GM23338 (cell line): ENCODE data around the gene STK24. TPM values are rescaled to one million over a fixed set of nuclear protein-coding genes. Genes with fewer than 3 reads are reported as not detected.

Experiments used
- ATAC-seq: fragments of 200-7000 bp; cut with Tn5 transposase; 3 replicates; pipeline ENCODE4 v1.9.1; 2020
- DNase-seq: peaks from one replicate; pipeline ENCODE4 v3.0.0-alpha.2; 2015; ENCODE audit warnings: low spot score
- H2AFZ ChIP-seq: fragments of 200-600 bp; sonication (generic); 2 replicates; pipeline ENCODE4 v1.8.0; 2016; ENCODE audit warnings: antibody characterized with exemption, mild to moderate bottlenecking, moderate library complexity
- H3F3A ChIP-seq: fragments of 200-600 bp; sonication (generic); replicated peaks from 2 replicates; pipeline ENCODE4 v1.8.0; 2017; ENCODE audit warnings: antibody characterized with exemption, mixed run types, low read depth
- H3K27ac ChIP-seq: fragments of 200-600 bp; sonication (generic); 2 replicates; pipeline ENCODE4 v1.6.1; 2016; ENCODE audit warnings: low read depth
- H3K27me3 ChIP-seq: fragments of 200-600 bp; sonication (generic); 2 replicates; pipeline ENCODE4 v1.8.0; 2016; ENCODE audit warnings: mild to moderate bottlenecking, mixed run types, moderate library complexity; ENCODE audit not compliant: insufficient read depth
- H3K36me3 ChIP-seq: fragments of 200-600 bp; sonication (generic); 2 replicates; pipeline ENCODE4 v1.8.0; 2016; ENCODE audit warnings: mild to moderate bottlenecking; ENCODE audit not compliant: insufficient read depth
- H3K4me1 ChIP-seq: fragments of 200-600 bp; sonication (generic); 2 replicates; pipeline ENCODE4 v1.8.0; 2016; ENCODE audit warnings: mild to moderate bottlenecking, moderate library complexity; ENCODE audit not compliant: insufficient read depth
- H3K4me2 ChIP-seq: fragments of 200-600 bp; sonication (generic); 2 replicates; pipeline ENCODE4 v1.7.1; 2017; ENCODE audit warnings: mixed run types
- H3K4me3 ChIP-seq: fragments of 200-600 bp; sonication (generic); 2 replicates; pipeline ENCODE4 v1.6.1; 2016; ENCODE audit warnings: mixed run types
- H3K79me2 ChIP-seq: fragments of 200-600 bp; sonication (generic); replicated peaks from 2 replicates; pipeline ENCODE4 v1.8.0; 2017; ENCODE audit warnings: mild to moderate bottlenecking; ENCODE audit not compliant: insufficient read depth
- H3K9me2 ChIP-seq: fragments of 200-600 bp; sonication (generic); 2 replicates; pipeline ENCODE4 v1.8.0; 2017; ENCODE audit not compliant: insufficient read depth
- H4K20me1 ChIP-seq: fragments of 200-600 bp; sonication (generic); replicated peaks from 2 replicates; pipeline ENCODE4 v1.8.0; 2017; ENCODE audit warnings: mild to moderate bottlenecking; ENCODE audit not compliant: insufficient read depth
- H3K27ac Mint-ChIP-seq: 2 replicates; pipeline ENCODE4 v1.8.0; 2020; ENCODE audit warnings: inconsistent platforms, mild to moderate bottlenecking, moderate library complexity, mixed read lengths
- H3K27me3 Mint-ChIP-seq: 3 replicates; pipeline ENCODE4 v1.8.0; 2022; ENCODE audit warnings: low read depth, mild to moderate bottlenecking, moderate library complexity, mixed read lengths, inconsistent platforms; ENCODE audit not compliant: insufficient read depth, poor library complexity
- H3K36me3 Mint-ChIP-seq: 3 replicates; pipeline ENCODE4 v1.8.0; 2021; ENCODE audit warnings: low read depth, mild to moderate bottlenecking, inconsistent platforms, moderate library complexity, mixed read lengths
- H3K4me1 Mint-ChIP-seq: 3 replicates; pipeline ENCODE4 v1.8.0; 2020; ENCODE audit warnings: mild to moderate bottlenecking, inconsistent platforms, mixed read lengths
- H3K4me3 Mint-ChIP-seq: 3 replicates; pipeline ENCODE4 v1.8.0; 2021; ENCODE audit warnings: moderate library complexity, mild to moderate bottlenecking, inconsistent platforms, mixed read lengths
- H3K9me3 Mint-ChIP-seq: 3 replicates; pipeline ENCODE4 v1.8.0; 2020; ENCODE audit warnings: moderate library complexity, mild to moderate bottlenecking, inconsistent platforms, mixed read lengths
- CREB1 ChIP-seq: fragments of 250-450 bp; sonication (Bioruptor Pico); IDR thresholded peaks from 2 replicates; pipeline ENCODE4 v1.5.0; 2020; ENCODE audit warnings: low read depth, mild to moderate bottlenecking, moderate library complexity
- POLR2AphosphoS5 ChIP-seq: IDR thresholded peaks from 2 replicates; pipeline ENCODE4 v1.6.1; 2016; ENCODE audit warnings: antibody characterized with exemption, low read depth
- ZNF114 ChIP-seq: fragments of 250-450 bp; sonication (Bioruptor Pico); IDR thresholded peaks from 2 replicates; pipeline ENCODE4 v1.5.0; 2020; ENCODE audit warnings: mild to moderate bottlenecking, moderate library complexity
- ZNF331 ChIP-seq: fragments of 250-450 bp; sonication (Bioruptor Pico); IDR thresholded peaks from 2 replicates; pipeline ENCODE4 v1.5.0; 2020; ENCODE audit warnings: low read depth, mild to moderate bottlenecking, moderate library complexity
- polyA plus RNA-seq: library from polyadenylated mRNA; unstranded; fragments of >200 nt; fragmentation: Nextera tagmentation; extraction: Ambion mirVana; gene quantifications from 2 replicates; pipeline ENCODE4 v1.2.1, GENCODE V29; 2016
- total RNA-seq: library from RNA; depleted of rRNA; stranded (reverse); fragments of >200 nt; shearing (Covaris generic); gene quantifications from 2 replicates; pipeline ENCODE4 v1.2.3, GENCODE V29; 2014
- TF ChIP-seq, protein P1 (sequence below), 2 experiments: fragments of 200-600 bp in 1 of 2; sonication (generic) in 1 of 2; conservative IDR thresholded peaks; 2 replicates each; pipeline versions ENCODE4 v1.5.1 to v1.6.1; 2016 to 2017; ENCODE audit warnings: antibody characterized with exemption in 2 of 2, low read depth in 2 of 2, mild to moderate bottlenecking in 2 of 2, moderate library complexity in 1 of 2
- TF ChIP-seq, protein P2 (sequence below): fragments of 250-450 bp; sonication (Bioruptor Pico); IDR thresholded peaks from 2 replicates; pipeline ENCODE4 v1.5.0; 2020; ENCODE audit warnings: mild to moderate bottlenecking, moderate library complexity

Gene STK24
- total and polyA plus RNA-seq, 2 experiments from 2014 or later = 56.5 to 144 TPM

DNA sequence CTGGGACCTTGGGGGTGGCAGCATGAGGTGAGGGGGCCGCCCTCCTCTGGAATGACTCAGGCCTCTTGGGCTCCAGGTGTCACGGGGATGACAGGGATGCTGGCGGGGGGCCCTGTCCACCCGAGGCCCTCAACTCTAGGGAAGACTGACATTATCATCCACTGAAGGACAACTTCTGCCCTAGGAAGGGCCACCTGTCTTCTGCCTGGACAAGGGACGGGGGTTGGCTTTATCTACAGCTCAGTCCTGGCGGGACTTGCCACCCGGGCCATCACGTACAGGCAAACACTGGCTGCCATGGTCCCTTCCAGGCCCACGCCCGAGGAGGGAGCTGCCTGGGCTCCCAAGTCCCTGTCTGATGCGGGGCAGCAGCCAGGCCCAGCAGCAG, 130.7 kb downstream of the STK24 start:
- Histone ChIP-seq H2AFZ (no peak overlapping the region), H3K27ac (peak overlapping the region; percentile 63), H4K20me1 (no peaks in the 10 kb centered on the region), H3K4me2 (no peak overlapping the region), H3K27me3 (no peaks in the 10 kb centered on the region), H3K4me3 (no peak overlapping the region), H3K79me2 (0 out of 2 replicates have a peak, but pooled peaks cover 6% of the 10 kb centered on the region), H3F3A (peaks cover 7% of the 10 kb centered on the region; the same call in 1 of the 2 replicates), H3K36me3 (peaks cover 10% of the 10 kb centered on the region; the same call in 1 of the 2 replicates), H3K9me2 (no peaks in the 10 kb centered on the region), H3K4me1 (peaks cover 21% of the 10 kb centered on the region)
- TF ChIP-seq ZNF331 (CRISPR knock-in tag) (no peak), CREB1 (no peak)
- Mint-ChIP-seq H3K9me3 (no peaks in the 10 kb centered on the region; the same call in 2 of the 3 replicates), H3K27ac (peak overlapping the region; percentile 48; the same call in 1 of the 2 replicates), H3K27me3 (peaks cover 31% of the 10 kb centered on the region), H3K36me3 (peaks cover 40% of the 10 kb centered on the region), H3K4me3 (no peak overlapping the region), H3K4me1 (peaks cover 34% of the 10 kb centered on the region)
- ATAC-seq (no peak), DNase-seq (no peak)

DNA sequence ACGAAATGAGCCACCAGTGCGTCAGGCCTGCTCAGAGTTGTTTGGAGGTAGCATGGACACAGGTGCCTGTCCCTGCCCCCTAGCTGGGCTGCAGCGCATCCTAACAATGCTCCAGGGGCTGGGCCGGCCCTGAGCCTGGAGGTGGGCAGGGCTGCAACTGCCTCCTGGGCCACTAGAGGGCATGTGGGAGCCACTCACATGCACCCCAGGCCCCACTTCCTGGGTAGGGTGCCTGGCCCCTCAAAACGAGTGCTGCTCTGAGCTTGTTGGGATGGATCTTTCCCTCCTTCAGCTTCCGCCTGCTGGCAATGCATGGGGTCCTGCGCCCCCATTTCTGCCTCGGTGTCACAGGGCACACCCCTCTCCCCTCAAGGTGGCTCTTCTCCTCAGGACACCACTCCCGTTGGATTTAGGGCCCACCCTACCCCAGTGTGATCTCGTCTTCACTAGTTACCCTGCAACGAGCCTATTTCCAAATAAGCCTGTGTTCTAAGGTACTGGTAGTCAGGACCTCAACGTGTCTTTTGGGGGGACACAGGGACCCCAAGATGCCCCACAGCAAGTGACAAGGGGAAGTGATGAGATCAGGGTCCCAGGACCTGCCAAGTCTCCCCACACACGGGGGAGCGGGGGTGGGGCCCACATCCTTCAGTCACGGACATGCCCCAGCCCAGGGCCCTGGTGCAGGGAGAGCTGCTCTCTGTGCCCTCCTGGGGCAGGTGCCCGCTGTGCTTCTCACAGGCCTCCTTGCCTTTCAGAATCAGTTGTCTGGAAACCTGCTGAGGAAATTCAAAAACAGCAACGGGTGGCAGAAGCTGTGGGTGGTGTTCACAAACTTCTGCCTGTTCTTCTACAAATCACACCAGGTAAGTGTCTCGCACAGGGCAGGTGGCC, 131.3 kb downstream of the STK24 start:
- Histone ChIP-seq H3K4me3 (no peak overlapping the region), H3K9me2 (no peaks in the 10 kb centered on the region), H3K4me1 (peaks cover 14% of the 10 kb centered on the region), H3K27me3 (no peaks in the 10 kb centered on the region), H3K36me3 (peaks cover 10% of the 10 kb centered on the region; the same call in 1 of the 2 replicates), H3K79me2 (0 out of 2 replicates have a peak, but pooled peaks cover 3% of the 10 kb centered on the region), H3K4me2 (no peak overlapping the region), H3F3A (peaks cover 7% of the 10 kb centered on the region; the same call in 1 of the 2 replicates), H4K20me1 (no peaks in the 10 kb centered on the region), H3K27ac (peak overlapping the region; percentile 63), H2AFZ (no peak overlapping the region)
- Mint-ChIP-seq H3K27ac (peak overlapping the region; percentile 89), H3K27me3 (peaks cover 30% of the 10 kb centered on the region), H3K36me3 (peaks cover 40% of the 10 kb centered on the region), H3K9me3 (no peaks in the 10 kb centered on the region; the same call in 2 of the 3 replicates), H3K4me1 (peaks cover 27% of the 10 kb centered on the region), H3K4me3 (no peak overlapping the region)
- DNase-seq (peak; percentile 91), ATAC-seq (peak; percentile 86)
- TF ChIP-seq, protein P1, sequence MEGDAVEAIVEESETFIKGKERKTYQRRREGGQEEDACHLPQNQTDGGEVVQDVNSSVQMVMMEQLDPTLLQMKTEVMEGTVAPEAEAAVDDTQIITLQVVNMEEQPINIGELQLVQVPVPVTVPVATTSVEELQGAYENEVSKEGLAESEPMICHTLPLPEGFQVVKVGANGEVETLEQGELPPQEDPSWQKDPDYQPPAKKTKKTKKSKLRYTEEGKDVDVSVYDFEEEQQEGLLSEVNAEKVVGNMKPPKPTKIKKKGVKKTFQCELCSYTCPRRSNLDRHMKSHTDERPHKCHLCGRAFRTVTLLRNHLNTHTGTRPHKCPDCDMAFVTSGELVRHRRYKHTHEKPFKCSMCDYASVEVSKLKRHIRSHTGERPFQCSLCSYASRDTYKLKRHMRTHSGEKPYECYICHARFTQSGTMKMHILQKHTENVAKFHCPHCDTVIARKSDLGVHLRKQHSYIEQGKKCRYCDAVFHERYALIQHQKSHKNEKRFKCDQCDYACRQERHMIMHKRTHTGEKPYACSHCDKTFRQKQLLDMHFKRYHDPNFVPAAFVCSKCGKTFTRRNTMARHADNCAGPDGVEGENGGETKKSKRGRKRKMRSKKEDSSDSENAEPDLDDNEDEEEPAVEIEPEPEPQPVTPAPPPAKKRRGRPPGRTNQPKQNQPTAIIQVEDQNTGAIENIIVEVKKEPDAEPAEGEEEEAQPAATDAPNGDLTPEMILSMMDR (conservative IDR thresholded peaks at IDR 0.05; ENCODE audit: low read depth in 2 of 2) = peak; percentile 78 to 98
- TF ChIP-seq POLR2AphosphoS5 = no peak
- TF ChIP-seq ZNF114 (CRISPR knock-in tag) = no peak
- TF ChIP-seq, protein P2, sequence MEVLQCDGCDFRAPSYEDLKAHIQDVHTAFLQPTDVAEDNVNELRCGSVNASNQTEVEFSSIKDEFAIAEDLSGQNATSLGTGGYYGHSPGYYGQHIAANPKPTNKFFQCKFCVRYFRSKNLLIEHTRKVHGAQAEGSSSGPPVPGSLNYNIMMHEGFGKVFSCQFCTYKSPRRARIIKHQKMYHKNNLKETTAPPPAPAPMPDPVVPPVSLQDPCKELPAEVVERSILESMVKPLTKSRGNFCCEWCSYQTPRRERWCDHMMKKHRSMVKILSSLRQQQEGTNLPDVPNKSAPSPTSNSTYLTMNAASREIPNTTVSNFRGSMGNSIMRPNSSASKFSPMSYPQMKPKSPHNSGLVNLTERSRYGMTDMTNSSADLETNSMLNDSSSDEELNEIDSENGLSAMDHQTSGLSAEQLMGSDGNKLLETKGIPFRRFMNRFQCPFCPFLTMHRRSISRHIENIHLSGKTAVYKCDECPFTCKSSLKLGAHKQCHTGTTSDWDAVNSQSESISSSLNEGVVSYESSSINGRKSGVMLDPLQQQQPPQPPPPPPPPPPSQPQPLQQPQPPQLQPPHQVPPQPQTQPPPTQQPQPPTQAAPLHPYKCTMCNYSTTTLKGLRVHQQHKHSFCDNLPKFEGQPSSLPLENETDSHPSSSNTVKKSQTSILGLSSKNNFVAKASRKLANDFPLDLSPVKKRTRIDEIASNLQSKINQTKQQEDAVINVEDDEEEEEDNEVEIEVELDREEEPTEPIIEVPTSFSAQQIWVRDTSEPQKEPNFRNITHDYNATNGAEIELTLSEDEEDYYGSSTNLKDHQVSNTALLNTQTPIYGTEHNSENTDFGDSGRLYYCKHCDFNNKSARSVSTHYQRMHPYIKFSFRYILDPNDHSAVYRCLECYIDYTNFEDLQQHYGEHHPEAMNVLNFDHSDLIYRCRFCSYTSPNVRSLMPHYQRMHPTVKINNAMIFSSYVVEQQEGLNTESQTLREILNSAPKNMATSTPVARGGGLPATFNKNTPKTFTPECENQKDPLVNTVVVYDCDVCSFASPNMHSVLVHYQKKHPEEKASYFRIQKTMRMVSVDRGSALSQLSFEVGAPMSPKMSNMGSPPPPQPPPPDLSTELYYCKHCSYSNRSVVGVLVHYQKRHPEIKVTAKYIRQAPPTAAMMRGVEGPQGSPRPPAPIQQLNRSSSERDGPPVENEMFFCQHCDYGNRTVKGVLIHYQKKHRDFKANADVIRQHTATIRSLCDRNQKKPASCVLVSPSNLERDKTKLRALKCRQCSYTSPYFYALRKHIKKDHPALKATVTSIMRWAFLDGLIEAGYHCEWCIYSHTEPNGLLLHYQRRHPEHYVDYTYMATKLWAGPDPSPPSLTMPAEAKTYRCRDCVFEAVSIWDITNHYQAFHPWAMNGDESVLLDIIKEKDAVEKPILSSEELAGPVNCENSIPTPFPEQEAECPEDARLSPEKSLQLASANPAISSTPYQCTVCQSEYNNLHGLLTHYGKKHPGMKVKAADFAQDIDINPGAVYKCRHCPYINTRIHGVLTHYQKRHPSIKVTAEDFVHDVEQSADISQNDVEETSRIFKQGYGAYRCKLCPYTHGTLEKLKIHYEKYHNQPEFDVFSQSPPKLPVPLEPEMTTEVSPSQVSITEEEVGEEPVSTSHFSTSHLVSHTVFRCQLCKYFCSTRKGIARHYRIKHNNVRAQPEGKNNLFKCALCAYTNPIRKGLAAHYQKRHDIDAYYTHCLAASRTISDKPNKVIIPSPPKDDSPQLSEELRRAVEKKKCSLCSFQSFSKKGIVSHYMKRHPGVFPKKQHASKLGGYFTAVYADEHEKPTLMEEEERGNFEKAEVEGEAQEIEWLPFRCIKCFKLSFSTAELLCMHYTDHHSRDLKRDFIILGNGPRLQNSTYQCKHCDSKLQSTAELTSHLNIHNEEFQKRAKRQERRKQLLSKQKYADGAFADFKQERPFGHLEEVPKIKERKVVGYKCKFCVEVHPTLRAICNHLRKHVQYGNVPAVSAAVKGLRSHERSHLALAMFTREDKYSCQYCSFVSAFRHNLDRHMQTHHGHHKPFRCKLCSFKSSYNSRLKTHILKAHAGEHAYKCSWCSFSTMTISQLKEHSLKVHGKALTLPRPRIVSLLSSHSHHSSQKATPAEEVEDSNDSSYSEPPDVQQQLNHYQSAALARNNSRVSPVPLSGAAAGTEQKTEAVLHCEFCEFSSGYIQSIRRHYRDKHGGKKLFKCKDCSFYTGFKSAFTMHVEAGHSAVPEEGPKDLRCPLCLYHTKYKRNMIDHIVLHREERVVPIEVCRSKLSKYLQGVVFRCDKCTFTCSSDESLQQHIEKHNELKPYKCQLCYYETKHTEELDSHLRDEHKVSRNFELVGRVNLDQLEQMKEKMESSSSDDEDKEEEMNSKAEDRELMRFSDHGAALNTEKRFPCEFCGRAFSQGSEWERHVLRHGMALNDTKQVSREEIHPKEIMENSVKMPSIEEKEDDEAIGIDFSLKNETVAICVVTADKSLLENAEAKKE (CRISPR knock-in tag) = no peak
